Keratinocyte (primary cell): Measurements from ENCODE around the gene DLG2.

Experiments
- EZH2 ChIP-seq: IDR thresholded peaks from one replicate; pipeline ENCODE4 v1.6.1; 2012; ENCODE audit warnings: inconsistent platforms, mild to moderate bottlenecking, low read length, moderate library complexity
- TF ChIP-seq, protein P1 (sequence below), 3 experiments: IDR thresholded peaks in 1 of 3; conservative IDR thresholded peaks in 1 of 3; optimal IDR thresholded peaks in 1 of 3; 2 replicates in 2 of 3; 3 replicates in 1 of 3; pipeline versions ENCODE3 to v1.5.1; 2011; ENCODE audit warnings: low read length in 3 of 3, mild to moderate bottlenecking in 3 of 3, moderate library complexity in 2 of 3, control low read depth in 1 of 3, inconsistent platforms in 1 of 3; ENCODE audit not compliant: insufficient read depth in 2 of 3; ENCODE audit errors: extremely low read depth in 1 of 3

DNA sequence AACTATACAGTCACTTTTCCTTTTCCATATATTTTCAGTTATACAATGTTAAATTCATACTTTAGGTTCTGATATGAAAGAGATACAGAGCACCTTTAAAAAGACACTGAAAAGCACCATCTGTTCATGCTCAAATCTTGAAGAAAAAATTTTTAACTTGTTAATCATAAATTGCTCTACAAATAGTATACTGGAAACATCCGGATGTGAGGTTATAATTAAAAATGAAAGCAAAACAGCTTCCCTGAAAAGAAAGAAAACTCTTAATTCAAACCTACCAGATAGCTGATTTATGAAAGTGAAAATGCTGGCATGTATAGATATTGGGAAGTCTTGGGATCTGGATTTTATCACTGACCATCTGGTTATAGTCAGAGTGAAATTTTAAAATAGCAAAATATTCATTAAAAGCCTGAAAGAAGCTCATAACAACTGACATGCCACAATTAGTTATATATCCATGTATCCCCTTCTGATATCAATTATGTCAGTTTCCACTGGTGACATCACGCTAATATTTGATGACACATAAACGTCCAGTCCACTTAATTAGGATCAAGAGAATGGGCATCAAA, 740.0 kb downstream of the DLG2 start:
- TF ChIP-seq, protein P1, sequence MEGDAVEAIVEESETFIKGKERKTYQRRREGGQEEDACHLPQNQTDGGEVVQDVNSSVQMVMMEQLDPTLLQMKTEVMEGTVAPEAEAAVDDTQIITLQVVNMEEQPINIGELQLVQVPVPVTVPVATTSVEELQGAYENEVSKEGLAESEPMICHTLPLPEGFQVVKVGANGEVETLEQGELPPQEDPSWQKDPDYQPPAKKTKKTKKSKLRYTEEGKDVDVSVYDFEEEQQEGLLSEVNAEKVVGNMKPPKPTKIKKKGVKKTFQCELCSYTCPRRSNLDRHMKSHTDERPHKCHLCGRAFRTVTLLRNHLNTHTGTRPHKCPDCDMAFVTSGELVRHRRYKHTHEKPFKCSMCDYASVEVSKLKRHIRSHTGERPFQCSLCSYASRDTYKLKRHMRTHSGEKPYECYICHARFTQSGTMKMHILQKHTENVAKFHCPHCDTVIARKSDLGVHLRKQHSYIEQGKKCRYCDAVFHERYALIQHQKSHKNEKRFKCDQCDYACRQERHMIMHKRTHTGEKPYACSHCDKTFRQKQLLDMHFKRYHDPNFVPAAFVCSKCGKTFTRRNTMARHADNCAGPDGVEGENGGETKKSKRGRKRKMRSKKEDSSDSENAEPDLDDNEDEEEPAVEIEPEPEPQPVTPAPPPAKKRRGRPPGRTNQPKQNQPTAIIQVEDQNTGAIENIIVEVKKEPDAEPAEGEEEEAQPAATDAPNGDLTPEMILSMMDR (optimal IDR thresholded peaks at IDR 0.05 in 1 of 3, IDR thresholded peaks at IDR 0.05 in 1 of 3, conservative IDR thresholded peaks at IDR 0.05 in 1 of 3; ENCODE audit: extremely low read depth in 1 of 3, insufficient read depth in 2 of 3, low read length in 3 of 3) = no peak
- TF ChIP-seq EZH2 = no peak
